Natural killer cell (primary cell): Measurements from ENCODE around the gene BFSP1. TPM values are rescaled to one million over a fixed set of nuclear protein-coding genes. Genes with fewer than 3 reads are reported as not detected.

Source experiments
- ATAC-seq, 3 donors: fragments of 150-1000 bp in 2 of 3; fragments of 200-7000 bp in 1 of 3; cut with Tn5 transposase; 1 replicate in 1 of 3; 2 replicates in 2 of 3; pipeline ENCODE4 v1.10.0; 2021; ENCODE audit warnings: mild to moderate bottlenecking in 2 of 3, moderate library complexity in 2 of 3
- DNase-seq, 2 donors: peaks; one replicate each; pipeline versions ENCODE4 v3.0.0 to v3.0.0-alpha.2; 2013 to 2021; ENCODE audit warnings: mixed read lengths in 1 of 2
- H3K27ac ChIP-seq: one replicate; pipeline ENCODE4 v1.5.1; 2013; ENCODE audit warnings: mild to moderate bottlenecking, low read length
- H3K27me3 ChIP-seq: one replicate; pipeline ENCODE4 v1.6.1; 2013; ENCODE audit warnings: low read length; ENCODE audit not compliant: control insufficient read depth, insufficient read depth
- H3K36me3 ChIP-seq: one replicate; pipeline ENCODE4 v1.6.1; 2013; ENCODE audit warnings: low read length; ENCODE audit not compliant: control insufficient read depth, insufficient read depth
- H3K4me1 ChIP-seq: one replicate; pipeline ENCODE4 v1.6.1; 2013; ENCODE audit warnings: low read length; ENCODE audit not compliant: control insufficient read depth, insufficient read depth
- H3K4me3 ChIP-seq: one replicate; pipeline ENCODE4 v1.5.1; 2013; ENCODE audit warnings: low read length
- H3K9me3 ChIP-seq: one replicate; pipeline ENCODE4 v1.6.1; 2013; ENCODE audit warnings: low read length; ENCODE audit not compliant: control insufficient read depth, insufficient read depth
- H3K27ac Mint-ChIP-seq, 2 donors: one replicate each; pipeline ENCODE4 v1.8.0; 2022; ENCODE audit warnings: mild to moderate bottlenecking in 2 of 2, mixed read lengths in 2 of 2, moderate library complexity in 1 of 2
- H3K27me3 Mint-ChIP-seq, 2 donors: one replicate each; pipeline ENCODE4 v1.8.0; 2022; ENCODE audit warnings: low read depth in 2 of 2, mixed read lengths in 2 of 2
- H3K36me3 Mint-ChIP-seq: one replicate; pipeline ENCODE4 v1.8.0; 2022; ENCODE audit warnings: mixed read lengths
- H3K4me1 Mint-ChIP-seq, 2 donors: one replicate each; pipeline ENCODE4 v1.8.0; 2022; ENCODE audit warnings: mixed read lengths in 2 of 2
- H3K4me3 Mint-ChIP-seq: one replicate; pipeline ENCODE4 v1.8.0; 2022; ENCODE audit warnings: mild to moderate bottlenecking, moderate library complexity, mixed read lengths
- H3K9me3 Mint-ChIP-seq, 2 donors: one replicate each; pipeline ENCODE4 v1.8.0; 2022; ENCODE audit warnings: mixed read lengths in 2 of 2
- CTCF ChIP-seq: fragments of 200-600 bp; IDR thresholded peaks from one replicate; pipeline ENCODE4 v1.8.0; 2022; ENCODE audit warnings: antibody characterized with exemption
- WGBS: methylation state at CpG from one replicate; pipeline ENCODE4 v1.1.7; 2013; ENCODE audit warnings: missing lambda C conversion rate; ENCODE audit not compliant: insufficient coverage; 5-methylcytosine and 5-hydroxymethylcytosine counted together
- intact Hi-C: fragments of 100-400 bp; cut with micrococcal nuclease; formaldehyde crosslinking; loops from one replicate; pipeline ENCODE4 v1.14.2; 2022
- total RNA-seq, 4 donors: library from RNA; stranded (reverse); fragments of 120-200 nt in 1 of 4; gene quantifications; one replicate each; pipeline versions ENCODE4 v1.2.3 to v1.2.4, GENCODE V29; 2013 to 2022

Gene BFSP1
- total RNA-seq, 3 donors from 2014 or later (not counting 1 experiment from before 2014, with no cell fraction given) = 2.7 to 7.3 (median 3.7) TPM

DNA sequence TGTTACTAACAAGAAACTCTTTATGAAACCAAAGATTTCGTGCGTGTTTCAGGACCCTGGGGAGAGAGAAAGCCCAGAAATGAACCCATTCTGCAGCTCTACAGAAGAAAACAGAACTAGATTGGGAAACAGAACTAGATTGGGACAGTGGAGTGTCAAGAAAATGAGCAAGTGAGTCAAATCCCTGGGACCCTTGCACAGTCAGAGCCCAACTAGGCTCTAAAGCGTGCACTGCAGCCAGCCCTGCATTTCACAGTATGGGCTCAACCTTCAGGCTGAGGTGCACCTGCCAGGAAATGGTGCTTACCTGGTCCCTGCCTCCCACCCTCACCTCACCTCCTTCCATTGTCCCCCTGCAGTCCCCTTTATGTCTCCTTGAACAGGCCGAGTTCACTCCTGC, 39.7 kb downstream of the BFSP1 start:
- no peaks in the 10 kb centered on the region for H3K27me3 ChIP-seq
- WGBS = 92% methylated on average over 4 of the region's 4 CpGs
- Mint-ChIP-seq H3K27me3 (peaks cover 3 to 8% of the 10 kb centered on the region in 2 donors), H3K4me3 (no peak overlapping the region), H3K27ac (no peak overlapping the region), H3K4me1 (no peaks in the 10 kb centered on the region), H3K9me3 (no peaks in the 10 kb centered on the region), H3K36me3 (no peaks in the 10 kb centered on the region)
- ATAC-seq = no peak
- no peak overlapping the region for H3K27ac ChIP-seq
- no peak for TF ChIP-seq CTCF
- intact Hi-C loops = no loop called here
- no peaks in the 10 kb centered on the region for H3K4me1 ChIP-seq
- no peaks in the 10 kb centered on the region for H3K9me3 ChIP-seq
- no peak for DNase-seq
- H3K36me3 ChIP-seq = no peaks in the 10 kb centered on the region
- H3K4me3 ChIP-seq = no peak overlapping the region

GRCh38 chr20:17491041-17491440, 40.1 kb downstream of the BFSP1 start:
- intact Hi-C loops = no loop called here
- no peak overlapping the region for H3K4me3 ChIP-seq
- H3K9me3 ChIP-seq = no peaks in the 10 kb centered on the region
- H3K4me1 Mint-ChIP-seq = no peaks in the 10 kb centered on the region
- H3K36me3 ChIP-seq = no peaks in the 10 kb centered on the region
- no peak overlapping the region for H3K27ac Mint-ChIP-seq
- no peaks in the 10 kb centered on the region for H3K9me3 Mint-ChIP-seq
- no peak for TF ChIP-seq CTCF
- no peak overlapping the region for H3K4me3 Mint-ChIP-seq
- peaks cover 8 to 12% of the 10 kb centered on the region in 2 donors for H3K27me3 Mint-ChIP-seq
- WGBS = 92% methylated on average over 11 of the region's 11 CpGs
- no peaks in the 10 kb centered on the region for H3K4me1 ChIP-seq
- ATAC-seq = no peak
- no peaks in the 10 kb centered on the region for H3K27me3 ChIP-seq
- no peaks in the 10 kb centered on the region for H3K36me3 Mint-ChIP-seq
- no peak for DNase-seq
- no peak overlapping the region for H3K27ac ChIP-seq

- intact Hi-C loops = no loop called here
- no peaks in the 10 kb centered on the region for H3K4me1 ChIP-seq
- no peak for DNase-seq
- H3K27ac Mint-ChIP-seq = no peak overlapping the region
- H3K36me3 ChIP-seq = no peaks in the 10 kb centered on the region
- no peak overlapping the region for H3K27ac ChIP-seq
- H3K9me3 Mint-ChIP-seq = no peaks in the 10 kb centered on the region
- H3K4me3 Mint-ChIP-seq = no peak overlapping the region
- no peak for TF ChIP-seq CTCF
- peaks cover 11 to 14% of the 10 kb centered on the region in 2 donors for H3K27me3 Mint-ChIP-seq
- H3K36me3 Mint-ChIP-seq = no peaks in the 10 kb centered on the region
- H3K9me3 ChIP-seq = no peaks in the 10 kb centered on the region
- H3K27me3 ChIP-seq = no peaks in the 10 kb centered on the region
- 90% methylated on average over 7 of the region's 7 CpGs for WGBS
- no peak overlapping the region for H3K4me3 ChIP-seq
- no peak for ATAC-seq
- no peaks in the 10 kb centered on the region for H3K4me1 Mint-ChIP-seq
These were observed 40.7 kb downstream of the BFSP1 start for GRCh38 chr20:17490501-17490900.

DNA sequence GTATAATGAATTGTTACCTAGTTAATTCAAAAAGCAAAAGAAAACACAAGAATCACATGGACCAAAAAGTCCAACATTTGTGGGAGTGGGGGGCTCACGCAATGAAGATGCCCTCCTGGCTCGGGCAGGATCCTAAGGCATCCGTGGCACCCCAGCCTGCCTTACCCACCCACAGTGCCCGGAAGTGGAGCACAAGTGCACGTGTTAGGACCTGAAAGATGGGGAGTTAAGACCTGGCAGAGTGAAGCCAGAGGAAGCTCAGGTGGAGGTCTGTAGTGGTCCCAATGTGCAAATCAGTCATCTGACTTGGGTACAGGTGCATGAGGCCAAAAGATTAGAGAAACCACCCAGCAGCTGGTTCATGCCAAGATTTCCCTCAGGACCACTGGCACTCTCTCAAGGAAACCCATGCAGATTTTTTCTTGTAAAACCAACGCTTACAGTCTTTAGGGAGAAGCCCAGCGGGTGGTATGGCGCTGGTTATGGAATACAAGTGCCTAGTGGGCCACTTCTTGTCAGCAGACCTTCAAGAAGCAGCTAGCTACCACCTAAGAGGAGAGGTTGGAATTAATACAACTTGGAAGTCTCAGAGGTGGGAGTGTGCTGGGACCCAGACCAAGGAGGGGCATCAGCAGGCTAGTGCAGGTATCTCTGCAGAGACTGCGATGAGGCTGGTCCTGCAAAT, 42.1 kb downstream of the BFSP1 start:
- Mint-ChIP-seq H3K4me3 (no peak overlapping the region), H3K27ac (no peak overlapping the region), H3K4me1 (no peaks in the 10 kb centered on the region), H3K36me3 (no peaks in the 10 kb centered on the region), H3K27me3 (peaks cover 17 to 20% of the 10 kb centered on the region in 2 donors), H3K9me3 (no peaks in the 10 kb centered on the region)
- TF ChIP-seq CTCF = no peak
- ATAC-seq (no peak), DNase-seq (no peak)
- H3K27ac ChIP-seq = no peak overlapping the region
- no peaks in the 10 kb centered on the region for H3K4me1 ChIP-seq
- intact Hi-C loops = no loop called here
- H3K27me3 ChIP-seq = no peaks in the 10 kb centered on the region
- no peak overlapping the region for H3K4me3 ChIP-seq
- WGBS = 86% methylated on average over 9 of the region's 9 CpGs
- H3K36me3 ChIP-seq = no peaks in the 10 kb centered on the region
- H3K9me3 ChIP-seq = no peaks in the 10 kb centered on the region
